ENCODE data around the gene SLC35F3. TPM values are rescaled to one million over a fixed set of nuclear protein-coding genes. Genes with fewer than 3 reads are reported as not detected.

The SLC35F3 gene
- total RNA-seq, 1 experiment from 2014 or later = 3.3 TPM

- Mint-ChIP-seq H3K27ac (ENCODE audit: low read depth, unreplicated experiment) (no peak overlapping the region), H3K9me3 (ENCODE audit: unreplicated experiment) (peaks cover 12% of the 10 kb centered on the region), H3K4me3 (ENCODE audit: unreplicated experiment) (no peak overlapping the region), H3K4me1 (ENCODE audit: insufficient read depth, unreplicated experiment) (no peaks in the 10 kb centered on the region), H3K27me3 (ENCODE audit: insufficient read depth, unreplicated experiment) (no peaks in the 10 kb centered on the region), H3K36me3 (ENCODE audit: insufficient read depth, unreplicated experiment) (no peaks in the 10 kb centered on the region)
- CTCF ChIA-PET = interaction anchor here (0.6 to 0.8 kb wide), 2 partner anchors 26 to 88 kb away, joined by 3 read pairs; no protein-coding TSS in a partner anchor
- no peak for DNase-seq (ENCODE audit: unreplicated experiment)
- TF ChIP-seq CTCF (IDR thresholded peaks at IDR 0.05; ENCODE audit: unreplicated experiment) = no peak
- POLR2A ChIA-PET = no interaction called here
- BruUV-seq (replicated peaks) = no TSS peak
- intact Hi-C loops (cut with micrococcal nuclease) = no loop called here
Measured at GRCh38 chr1:233957691-233958090, 53.2 kb downstream of the SLC35F3 start.

GRCh38 chr1:233959102-233959501 lies 54.6 kb downstream of the SLC35F3 start:
- intact Hi-C loops (cut with micrococcal nuclease) = no loop called here
- no peak overlapping the region for H3K4me3 Mint-ChIP-seq (ENCODE audit: unreplicated experiment)
- peaks cover under 1% of the 10 kb centered on the region for H3K9me3 Mint-ChIP-seq (ENCODE audit: unreplicated experiment)
- TF ChIP-seq CTCF (IDR thresholded peaks at IDR 0.05; ENCODE audit: unreplicated experiment) = no peak
- ChIA-PET CTCF (interaction anchor here (0.7 to 1.4 kb wide), 5 partner anchors 10 to 494 kb away, joined by 3 to 4 read pairs (median 3); no protein-coding TSS in a partner anchor), POLR2A (interaction anchor here (0.7 kb wide), 1 partner anchor 529 kb away, joined by 3 read pairs; no protein-coding TSS in a partner anchor)
- H3K27me3 Mint-ChIP-seq (ENCODE audit: insufficient read depth, unreplicated experiment) = no peaks in the 10 kb centered on the region
- no peak for DNase-seq (ENCODE audit: unreplicated experiment)
- no peaks in the 10 kb centered on the region for H3K36me3 Mint-ChIP-seq (ENCODE audit: insufficient read depth, unreplicated experiment)
- BruUV-seq (replicated peaks) = no TSS peak
- no peak overlapping the region for H3K27ac Mint-ChIP-seq (ENCODE audit: low read depth, unreplicated experiment)
- no peaks in the 10 kb centered on the region for H3K4me1 Mint-ChIP-seq (ENCODE audit: insufficient read depth, unreplicated experiment)

GRCh38 chr1:233959971-233960370 lies 55.5 kb downstream of the SLC35F3 start:
- BruUV-seq (replicated peaks) = no TSS peak
- H3K27ac Mint-ChIP-seq (ENCODE audit: low read depth, unreplicated experiment) = no peak overlapping the region
- no peaks in the 10 kb centered on the region for H3K4me1 Mint-ChIP-seq (ENCODE audit: insufficient read depth, unreplicated experiment)
- intact Hi-C loops (cut with micrococcal nuclease) = no loop called here
- no peaks in the 10 kb centered on the region for H3K36me3 Mint-ChIP-seq (ENCODE audit: insufficient read depth, unreplicated experiment)
- peaks cover 8% of the 10 kb centered on the region for H3K9me3 Mint-ChIP-seq (ENCODE audit: unreplicated experiment)
- no peak for DNase-seq (ENCODE audit: unreplicated experiment)
- H3K27me3 Mint-ChIP-seq (ENCODE audit: insufficient read depth, unreplicated experiment) = no peaks in the 10 kb centered on the region
- CTCF ChIA-PET = interaction anchor here (1.4 kb wide), 1 partner anchor 25 kb away, joined by 3 read pairs; no protein-coding TSS in a partner anchor
- H3K4me3 Mint-ChIP-seq (ENCODE audit: unreplicated experiment) = no peak overlapping the region
- TF ChIP-seq CTCF (IDR thresholded peaks at IDR 0.05; ENCODE audit: unreplicated experiment) = no peak
- POLR2A ChIA-PET = interaction anchor here (0.7 kb wide), 1 partner anchor 89 kb away, joined by 4 read pairs; no protein-coding TSS in a partner anchor

GRCh38 chr1:233960386-233960785 lies 55.9 kb downstream of the SLC35F3 start:
- ChIA-PET CTCF (interaction anchor here (0.6 to 0.9 kb wide), 2 partner anchors 79 to 496 kb away, joined by 3 read pairs; no protein-coding TSS in a partner anchor), POLR2A (interaction anchor here (0.7 to 1.4 kb wide), 2 partner anchors 30 to 89 kb away, joined by 3 to 4 read pairs; no protein-coding TSS in a partner anchor)
- no TSS peak for BruUV-seq (replicated peaks)
- Mint-ChIP-seq H3K27me3 (ENCODE audit: insufficient read depth, unreplicated experiment) (no peaks in the 10 kb centered on the region), H3K4me3 (ENCODE audit: unreplicated experiment) (no peak overlapping the region), H3K36me3 (ENCODE audit: insufficient read depth, unreplicated experiment) (no peaks in the 10 kb centered on the region), H3K4me1 (ENCODE audit: insufficient read depth, unreplicated experiment) (no peaks in the 10 kb centered on the region), H3K27ac (ENCODE audit: low read depth, unreplicated experiment) (no peak overlapping the region), H3K9me3 (ENCODE audit: unreplicated experiment) (peaks cover 8% of the 10 kb centered on the region)
- no peak for TF ChIP-seq CTCF (IDR thresholded peaks at IDR 0.05; ENCODE audit: unreplicated experiment)
- no peak for DNase-seq (ENCODE audit: unreplicated experiment)
- intact Hi-C loops (cut with micrococcal nuclease) = no loop called here
